HL-60 (cell line): ENCODE results near the gene ABHD3.
"Not testable (repeated sequence)": the region's sequence is repeated elsewhere in the genome, so short reads cannot be mapped to it uniquely, and the experiment has no call there.

Experiments
- DNase-seq, 2 experiments: peaks; one replicate each; pipeline ENCODE4 v3.0.0-alpha.2; 2010 to 2020; ENCODE audit warnings: low read depth in 1 of 2, low spot score in 1 of 2
- H3K27ac ChIP-seq: fragments of 250-450 bp; sonication (Bioruptor Pico); replicated peaks from 2 replicates; pipeline ENCODE4 v1.5.1; 2020; ENCODE audit warnings: mild to moderate bottlenecking, moderate library complexity
- H3K27me3 ChIP-seq: fragments of 250-450 bp; sonication (Bioruptor Pico); 2 replicates; pipeline ENCODE4 v1.5.1; 2021; ENCODE audit warnings: mild to moderate bottlenecking, moderate library complexity; ENCODE audit not compliant: insufficient read depth, poor library complexity, severe bottlenecking
- H3K4me3 ChIP-seq: replicated peaks from 2 replicates; pipeline ENCODE4 v1.5.1; 2011; ENCODE audit warnings: mild to moderate bottlenecking, control low read depth, low read length; ENCODE audit not compliant: insufficient read depth
- GABPA ChIP-seq: IDR thresholded peaks from 2 replicates; pipeline ENCODE4 v1.6.1; 2012; ENCODE audit warnings: low read depth
- POLR2AphosphoS5 ChIP-seq: IDR thresholded peaks from 2 replicates; pipeline ENCODE4 v1.6.1; 2012; ENCODE audit warnings: low read depth
- SPI1 ChIP-seq: IDR thresholded peaks from 2 replicates; pipeline ENCODE4 v1.6.1; 2012; ENCODE audit warnings: low read depth, mild to moderate bottlenecking, borderline replicate concordance
- TF ChIP-seq, protein P1 (sequence below): IDR thresholded peaks from one replicate; pipeline ENCODE4 v1.5.1; 2011; ENCODE audit warnings: low read length, control low read depth, inconsistent platforms; ENCODE audit not compliant: insufficient read depth
- TF ChIP-seq, protein P2 (sequence below): IDR thresholded peaks from 2 replicates; pipeline ENCODE4 v1.6.1; 2012; ENCODE audit warnings: low read depth; ENCODE audit not compliant: insufficient replicate concordance

Gene ABHD3

DNA sequence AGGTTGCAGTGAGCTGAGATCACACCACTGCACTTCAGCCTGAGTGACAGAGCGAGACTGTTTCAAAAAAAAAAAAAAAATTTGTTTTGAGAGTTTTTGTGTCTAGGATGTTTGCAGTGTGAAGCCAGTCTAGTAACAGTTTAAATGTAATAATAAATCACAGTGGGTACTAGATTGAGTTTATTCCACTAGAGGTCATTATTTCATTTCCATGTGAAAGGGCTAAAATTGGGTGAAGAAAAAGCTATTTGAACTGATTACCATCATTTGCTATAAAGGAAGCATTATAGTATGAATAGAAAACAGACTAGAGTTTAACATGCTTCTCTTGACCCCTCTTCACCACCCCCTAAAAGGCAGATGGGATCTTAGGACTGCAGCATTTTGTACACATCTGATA is 72.2 kb downstream of the ABHD3 start:
- TF ChIP-seq, protein P1, sequence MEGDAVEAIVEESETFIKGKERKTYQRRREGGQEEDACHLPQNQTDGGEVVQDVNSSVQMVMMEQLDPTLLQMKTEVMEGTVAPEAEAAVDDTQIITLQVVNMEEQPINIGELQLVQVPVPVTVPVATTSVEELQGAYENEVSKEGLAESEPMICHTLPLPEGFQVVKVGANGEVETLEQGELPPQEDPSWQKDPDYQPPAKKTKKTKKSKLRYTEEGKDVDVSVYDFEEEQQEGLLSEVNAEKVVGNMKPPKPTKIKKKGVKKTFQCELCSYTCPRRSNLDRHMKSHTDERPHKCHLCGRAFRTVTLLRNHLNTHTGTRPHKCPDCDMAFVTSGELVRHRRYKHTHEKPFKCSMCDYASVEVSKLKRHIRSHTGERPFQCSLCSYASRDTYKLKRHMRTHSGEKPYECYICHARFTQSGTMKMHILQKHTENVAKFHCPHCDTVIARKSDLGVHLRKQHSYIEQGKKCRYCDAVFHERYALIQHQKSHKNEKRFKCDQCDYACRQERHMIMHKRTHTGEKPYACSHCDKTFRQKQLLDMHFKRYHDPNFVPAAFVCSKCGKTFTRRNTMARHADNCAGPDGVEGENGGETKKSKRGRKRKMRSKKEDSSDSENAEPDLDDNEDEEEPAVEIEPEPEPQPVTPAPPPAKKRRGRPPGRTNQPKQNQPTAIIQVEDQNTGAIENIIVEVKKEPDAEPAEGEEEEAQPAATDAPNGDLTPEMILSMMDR: no peak
- TF ChIP-seq SPI1: no peak
- no peak for TF ChIP-seq POLR2AphosphoS5
- TF ChIP-seq, protein P2, sequence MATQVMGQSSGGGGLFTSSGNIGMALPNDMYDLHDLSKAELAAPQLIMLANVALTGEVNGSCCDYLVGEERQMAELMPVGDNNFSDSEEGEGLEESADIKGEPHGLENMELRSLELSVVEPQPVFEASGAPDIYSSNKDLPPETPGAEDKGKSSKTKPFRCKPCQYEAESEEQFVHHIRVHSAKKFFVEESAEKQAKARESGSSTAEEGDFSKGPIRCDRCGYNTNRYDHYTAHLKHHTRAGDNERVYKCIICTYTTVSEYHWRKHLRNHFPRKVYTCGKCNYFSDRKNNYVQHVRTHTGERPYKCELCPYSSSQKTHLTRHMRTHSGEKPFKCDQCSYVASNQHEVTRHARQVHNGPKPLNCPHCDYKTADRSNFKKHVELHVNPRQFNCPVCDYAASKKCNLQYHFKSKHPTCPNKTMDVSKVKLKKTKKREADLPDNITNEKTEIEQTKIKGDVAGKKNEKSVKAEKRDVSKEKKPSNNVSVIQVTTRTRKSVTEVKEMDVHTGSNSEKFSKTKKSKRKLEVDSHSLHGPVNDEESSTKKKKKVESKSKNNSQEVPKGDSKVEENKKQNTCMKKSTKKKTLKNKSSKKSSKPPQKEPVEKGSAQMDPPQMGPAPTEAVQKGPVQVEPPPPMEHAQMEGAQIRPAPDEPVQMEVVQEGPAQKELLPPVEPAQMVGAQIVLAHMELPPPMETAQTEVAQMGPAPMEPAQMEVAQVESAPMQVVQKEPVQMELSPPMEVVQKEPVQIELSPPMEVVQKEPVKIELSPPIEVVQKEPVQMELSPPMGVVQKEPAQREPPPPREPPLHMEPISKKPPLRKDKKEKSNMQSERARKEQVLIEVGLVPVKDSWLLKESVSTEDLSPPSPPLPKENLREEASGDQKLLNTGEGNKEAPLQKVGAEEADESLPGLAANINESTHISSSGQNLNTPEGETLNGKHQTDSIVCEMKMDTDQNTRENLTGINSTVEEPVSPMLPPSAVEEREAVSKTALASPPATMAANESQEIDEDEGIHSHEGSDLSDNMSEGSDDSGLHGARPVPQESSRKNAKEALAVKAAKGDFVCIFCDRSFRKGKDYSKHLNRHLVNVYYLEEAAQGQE: no peak
- TF ChIP-seq GABPA: no peak
- Histone ChIP-seq H3K27me3 (no peaks in the 10 kb centered on the region), H3K4me3 (no peak overlapping the region), H3K27ac (no peak overlapping the region)
- DNase-seq: no peak

DNA sequence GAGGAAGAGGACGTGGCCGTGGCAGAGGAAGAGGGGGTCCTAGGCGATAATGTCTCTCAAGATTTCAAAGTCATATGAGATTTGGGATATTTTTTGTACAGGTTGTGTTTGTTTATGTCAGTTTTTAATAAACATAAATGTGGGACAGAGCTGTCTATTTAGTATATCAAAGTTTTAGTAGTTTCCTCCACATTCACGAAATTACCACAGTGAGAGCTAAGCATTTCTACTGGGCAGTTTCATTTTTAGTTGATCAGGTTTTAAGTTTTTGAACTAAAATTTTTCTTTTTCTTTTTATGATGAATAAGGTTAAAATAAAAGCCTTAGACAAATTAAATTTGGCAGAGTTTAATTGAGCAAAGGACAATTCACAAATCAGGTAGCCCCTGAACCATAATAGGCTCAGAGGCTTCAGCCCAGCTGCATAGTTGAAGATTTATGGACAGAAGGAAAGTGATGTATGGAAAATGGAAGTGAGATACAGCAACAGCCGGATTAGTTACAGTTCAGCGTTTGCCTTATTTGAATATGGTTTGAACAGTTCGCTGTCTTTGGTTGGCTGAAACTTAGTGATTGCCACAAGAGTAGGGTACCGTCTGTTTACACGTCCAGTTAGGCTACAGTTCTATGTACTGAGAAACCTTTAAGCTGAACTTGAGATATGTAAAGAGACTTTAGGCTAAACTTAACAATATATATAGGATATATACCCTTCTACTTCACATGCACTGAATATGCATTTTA is 75.3 kb downstream of the ABHD3 start:
- no peak for DNase-seq
- no peak for TF ChIP-seq POLR2AphosphoS5
- TF ChIP-seq GABPA: no peak
- TF ChIP-seq SPI1: no peak
- TF ChIP-seq, protein P2: no peak
- TF ChIP-seq, protein P1: no peak
- H3K27me3 ChIP-seq: no peaks in the 10 kb centered on the region
- no peak overlapping the region for H3K4me3 ChIP-seq
- H3K27ac ChIP-seq: no peak overlapping the region

DNA sequence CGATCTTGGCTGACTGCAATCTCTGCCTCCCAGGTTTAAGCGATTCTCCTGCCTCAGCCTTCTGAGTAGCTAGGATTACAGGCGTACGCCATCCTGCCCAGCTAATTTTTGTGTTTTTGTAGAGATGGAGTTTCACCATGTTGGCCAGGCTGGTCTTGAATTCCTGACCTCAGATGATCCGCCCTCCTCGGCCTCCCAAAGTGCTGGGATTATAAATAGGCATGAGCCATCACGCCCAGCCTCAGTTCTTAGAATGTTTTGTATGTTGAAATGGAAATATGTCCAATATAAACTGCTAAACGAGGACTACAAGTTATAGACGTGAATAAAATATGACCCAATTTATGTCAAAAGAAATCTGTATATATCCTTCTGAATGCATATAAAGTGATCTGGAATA is 82.9 kb downstream of the ABHD3 start:
- not testable (repeated sequence) for DNase-seq, H3K27me3 ChIP-seq, H3K4me3 ChIP-seq, H3K27ac ChIP-seq

DNA sequence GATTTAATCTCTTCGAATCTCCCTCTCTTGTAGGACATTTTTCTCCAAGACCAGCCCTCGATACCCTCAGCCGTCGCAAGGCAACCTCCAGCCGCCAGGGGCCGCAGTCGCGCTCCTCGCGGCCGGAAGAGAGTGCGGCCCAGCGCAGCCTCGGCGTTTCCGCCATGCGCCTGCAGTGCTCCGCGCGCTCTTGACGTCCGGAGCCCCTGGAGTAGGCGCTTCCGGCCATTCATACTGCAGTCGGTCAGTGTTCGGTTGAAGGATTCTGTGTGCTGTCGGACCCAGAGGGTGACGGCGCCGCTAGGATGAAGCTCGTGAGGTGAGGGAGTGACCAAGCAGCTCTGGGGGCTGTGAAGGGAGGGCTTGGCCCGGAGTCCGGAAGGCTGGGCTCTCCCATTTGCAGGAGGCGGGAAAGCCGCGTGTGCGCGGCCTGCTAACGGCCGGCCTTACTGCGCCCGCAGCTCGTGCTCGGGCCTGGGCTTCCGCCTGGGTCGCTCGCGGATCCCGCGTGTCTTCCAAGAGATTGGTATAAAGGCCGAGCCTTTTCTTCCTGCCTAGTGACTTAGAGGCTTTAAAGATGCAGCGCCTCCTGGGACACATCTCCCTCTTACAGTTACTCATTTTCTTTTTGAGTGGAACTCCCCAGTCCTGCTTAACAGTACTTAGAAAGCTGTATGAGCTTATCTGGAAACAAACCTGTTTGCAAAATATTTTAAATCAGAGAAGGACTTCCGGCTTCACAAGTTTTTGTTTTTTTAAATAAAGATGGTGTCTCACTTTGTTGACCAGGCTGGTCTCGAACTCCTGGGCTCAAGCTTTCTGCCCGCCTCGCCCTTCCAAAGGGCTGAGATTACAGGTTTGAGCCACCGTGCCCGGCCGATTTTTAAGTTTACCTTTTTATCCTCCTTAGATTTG is 92.2 kb downstream of the ABHD3 start, which contains the start of gene SNRPD1:
Gene SNRPD1, plus strand, starts transcription at position 190 of the 915 bp plus-strand sequence. Its CDS starts 116 bp downstream, at position 306.
- Histone ChIP-seq H3K27me3 (no peaks in the 10 kb centered on the region), H3K4me3 (peak within 1 kb of the TSS; percentile 84)
- DNase-seq: peak; percentile 94 to 99

More for the DNA sequence above, 92.2 kb downstream of the ABHD3 start, which contains the start of gene SNRPD1:
- peak within 1 kb of the TSS; percentile 98 for H3K27ac ChIP-seq
- TF ChIP-seq, protein P2: peak; percentile 79
- TF ChIP-seq POLR2AphosphoS5 (peak; percentile 99), GABPA (peak; percentile 97), SPI1 (0 out of 2 replicates have a peak, but pooled peaks have one; percentile 1)
- TF ChIP-seq, protein P1: peak; percentile 99
